GM18868 (cell line): ENCODE results near the gene NPL.

Experiments
- ATAC-seq: cut with Tn5 transposase; IDR thresholded peaks from one replicate; pipeline ENCODE4 v1.9.1; 2021; ENCODE audit warnings: mild to moderate bottlenecking, moderate library complexity; ENCODE audit not compliant: unreplicated experiment

The NPL gene

DNA sequence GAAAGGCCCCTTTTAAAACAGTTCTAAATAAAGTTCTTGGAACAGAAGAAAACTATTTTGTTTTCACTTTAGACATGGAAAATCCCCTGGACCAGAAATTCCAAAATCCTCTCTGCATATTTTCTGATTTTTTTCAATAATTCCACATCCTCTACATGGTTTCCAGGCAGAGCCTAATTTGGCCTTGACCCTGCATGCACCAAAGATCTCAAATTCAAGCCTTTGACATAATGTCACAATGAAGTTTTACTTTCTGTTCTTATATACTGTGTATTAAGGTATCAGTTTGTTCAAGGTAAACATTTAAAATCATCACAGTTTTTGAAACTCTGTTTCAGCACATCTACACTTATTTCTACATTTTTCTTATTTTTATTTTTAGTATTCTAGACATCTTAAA, 12.2 kb upstream of the NPL start:
- no peak for ATAC-seq

DNA sequence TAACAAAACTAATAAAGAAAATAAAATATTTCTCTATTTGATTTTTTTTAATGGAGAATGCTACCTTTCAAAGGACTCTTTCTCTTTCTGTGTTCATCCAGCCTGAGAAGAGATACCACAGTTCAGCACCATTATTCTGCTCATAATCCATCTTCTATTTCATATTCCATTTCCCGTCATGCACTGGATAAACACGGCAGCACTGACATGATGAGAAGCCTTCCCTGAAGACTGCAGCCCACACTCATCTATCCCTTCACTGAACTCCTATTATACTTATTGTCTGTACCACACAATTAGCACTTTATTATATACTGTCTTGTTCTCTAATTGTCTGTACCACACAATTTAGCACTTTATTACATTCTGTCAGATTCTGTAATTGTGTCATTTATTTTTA, 10.7 kb upstream of the NPL start:
- no peak for ATAC-seq

DNA sequence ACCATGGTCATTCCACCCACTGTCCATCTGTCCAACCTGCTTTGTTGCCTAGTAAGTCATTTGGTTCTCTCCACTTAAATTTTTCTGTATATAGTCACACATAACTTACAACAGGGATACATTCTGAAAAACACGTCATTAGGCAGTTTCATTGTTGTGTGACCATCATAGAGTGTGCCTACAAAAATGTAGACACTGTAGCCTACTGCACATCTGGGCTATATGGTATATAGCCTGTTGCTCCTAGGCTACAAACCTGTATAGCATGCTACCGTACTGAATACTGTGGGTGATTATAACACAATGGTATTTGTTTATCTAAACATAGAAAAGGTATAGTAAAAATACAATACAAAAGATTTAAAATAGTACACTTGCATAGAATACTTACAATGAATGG, 10.0 kb upstream of the NPL start:
- ATAC-seq = no peak

DNA sequence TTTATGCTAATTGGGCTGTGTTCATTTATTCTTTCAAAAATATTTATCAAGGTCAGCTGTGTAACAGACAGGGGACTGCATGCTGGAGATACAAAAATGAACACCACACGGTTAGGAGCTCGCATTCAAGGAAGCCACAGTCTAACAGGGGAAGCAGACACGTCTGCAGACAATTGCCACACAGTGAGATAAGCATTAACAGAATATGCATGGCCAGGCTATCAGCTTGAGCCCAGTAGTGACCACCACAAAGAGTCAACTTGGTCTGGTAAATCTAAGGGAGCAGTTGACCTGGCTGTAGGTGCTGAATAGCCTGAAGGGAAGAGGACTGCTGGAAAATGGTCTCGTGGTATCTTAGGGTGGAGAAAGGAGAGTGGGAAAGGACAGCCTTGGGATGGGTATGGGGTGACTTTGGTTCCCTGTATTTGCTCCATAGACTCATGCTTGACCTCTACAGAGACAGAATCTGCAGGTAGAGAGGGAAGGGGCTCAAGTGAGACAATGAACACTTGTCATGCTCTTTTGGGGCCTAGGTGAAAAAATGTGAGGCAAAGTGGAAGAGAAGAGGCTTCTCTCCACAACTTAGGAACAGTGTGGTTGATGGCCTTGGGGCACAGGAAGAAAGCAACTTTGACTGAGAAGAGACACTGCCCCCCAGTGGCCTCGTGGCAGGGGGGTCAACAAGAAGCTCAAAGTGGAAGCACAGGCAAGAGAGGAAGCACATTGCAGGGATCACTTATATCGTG, 7.6 kb upstream of the NPL start:
- no peak for ATAC-seq

DNA sequence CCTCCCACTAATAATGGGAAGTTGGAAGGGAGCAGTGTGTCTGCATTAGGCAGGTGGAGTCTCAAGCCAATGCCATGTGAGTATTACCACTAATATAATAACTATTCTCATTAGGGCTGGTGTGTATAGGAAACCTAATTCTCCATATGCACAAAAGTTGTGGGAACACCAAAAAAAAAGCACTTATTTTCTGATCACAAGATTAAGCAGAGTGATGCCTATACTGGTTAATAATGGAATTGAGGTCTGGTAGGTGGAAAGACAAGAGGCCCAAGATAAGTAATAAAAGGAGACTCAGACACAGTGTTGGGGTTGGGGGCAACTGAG, 7.0 kb upstream of the NPL start:
- ATAC-seq = no peak

DNA sequence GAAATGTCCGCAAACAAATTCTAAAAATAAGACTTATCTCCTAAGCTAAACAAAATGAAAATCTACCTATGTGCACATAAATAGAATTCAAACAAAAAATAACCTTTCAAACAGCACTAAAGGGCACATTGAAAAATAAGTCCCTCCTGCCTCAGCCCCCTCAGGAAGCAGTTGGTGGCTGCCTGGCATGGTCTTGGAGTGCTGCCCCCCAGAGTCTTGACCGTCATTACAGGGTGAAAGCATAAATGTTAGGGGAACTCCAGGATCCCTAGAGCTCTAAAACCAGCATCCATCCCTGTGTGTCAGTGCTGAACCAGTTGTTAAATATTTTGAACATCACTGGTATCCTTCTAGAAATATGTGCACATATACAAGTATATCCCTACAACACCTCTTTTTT, 6.5 kb upstream of the NPL start:
- ATAC-seq = no peak

DNA sequence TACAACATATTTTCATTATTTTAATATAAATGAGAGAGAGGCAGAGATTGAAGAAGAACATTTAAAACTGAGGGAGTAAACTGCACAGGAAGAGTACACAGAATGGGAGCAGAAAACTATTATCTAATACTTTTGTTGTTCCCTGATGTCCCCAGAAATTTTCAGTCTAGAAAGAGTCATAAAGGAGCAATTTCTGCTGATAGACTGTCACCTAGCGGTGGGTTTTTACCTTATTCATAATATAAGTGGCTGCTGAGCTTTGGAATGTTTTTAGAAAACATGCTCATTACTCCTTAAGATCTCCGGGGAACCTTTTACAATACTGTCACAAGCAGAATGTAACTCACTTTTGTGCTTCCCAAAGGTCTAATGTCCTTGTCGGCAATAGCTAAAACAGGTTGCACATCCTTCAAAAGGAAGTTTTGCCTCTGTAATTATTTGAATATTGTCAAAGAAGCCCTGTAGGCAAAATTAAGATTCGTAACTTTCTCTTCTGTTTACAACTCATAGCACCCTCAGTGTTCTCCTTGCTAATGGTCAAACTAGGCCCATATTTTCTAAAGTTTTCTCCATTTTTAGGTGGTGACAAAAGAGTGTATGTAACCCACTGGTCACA, 4.9 kb upstream of the NPL start:
- ATAC-seq = no peak

DNA sequence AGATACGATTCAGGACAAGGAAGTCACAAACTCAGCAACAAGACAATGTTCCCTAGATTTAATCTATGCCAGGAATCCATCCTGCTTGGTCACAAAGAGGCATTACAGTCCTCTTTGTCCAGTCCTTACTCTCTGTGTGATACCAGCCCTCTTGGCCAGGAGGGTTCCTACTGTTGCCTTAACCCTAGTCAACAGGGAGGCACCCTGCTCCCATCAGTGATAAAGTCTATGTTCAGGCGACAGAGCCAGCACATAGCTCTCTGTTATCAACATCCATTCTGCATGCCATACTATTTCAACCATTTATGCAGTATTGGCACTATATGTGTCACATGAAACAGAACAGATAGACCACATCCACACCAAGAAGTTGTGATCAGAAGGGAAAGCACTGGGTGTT, 4.4 kb upstream of the NPL start:
- ATAC-seq = no peak

DNA sequence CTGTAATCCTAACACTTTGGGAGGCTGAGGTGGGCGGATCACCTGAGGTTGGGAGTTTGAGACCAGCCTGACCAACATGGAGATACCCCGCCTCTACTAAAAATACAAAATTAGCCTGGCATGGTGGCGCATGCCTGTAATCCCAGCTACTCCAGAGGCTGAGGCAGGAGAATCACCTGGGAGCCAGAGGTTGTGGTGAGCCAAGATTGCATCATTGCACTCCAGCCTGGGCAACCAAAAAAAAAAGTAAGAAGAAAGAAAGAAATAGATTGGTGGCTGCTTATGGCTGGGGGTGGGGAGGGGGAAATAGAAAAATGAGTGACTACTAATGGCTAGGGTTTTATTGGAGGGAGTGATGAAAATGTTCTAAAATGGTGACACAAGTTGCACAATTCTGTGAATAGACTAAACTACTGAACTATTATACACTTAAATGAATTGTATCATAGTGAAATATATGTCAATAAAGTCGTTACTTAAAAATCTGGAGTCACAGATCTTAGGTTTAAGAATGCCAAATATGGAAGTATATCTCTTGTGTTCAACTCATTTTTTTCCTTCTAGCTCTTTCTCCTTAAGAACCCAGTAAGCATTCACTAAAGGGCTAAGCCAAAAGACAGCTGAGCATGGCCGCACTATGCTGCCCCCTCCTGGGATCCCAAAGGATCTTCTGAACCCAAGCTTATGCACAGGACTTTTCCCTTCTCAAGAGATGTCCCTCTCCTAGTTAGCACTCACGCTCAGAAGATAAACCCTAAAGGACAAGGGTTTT, 3.2 kb upstream of the NPL start:
- no peak for ATAC-seq

DNA sequence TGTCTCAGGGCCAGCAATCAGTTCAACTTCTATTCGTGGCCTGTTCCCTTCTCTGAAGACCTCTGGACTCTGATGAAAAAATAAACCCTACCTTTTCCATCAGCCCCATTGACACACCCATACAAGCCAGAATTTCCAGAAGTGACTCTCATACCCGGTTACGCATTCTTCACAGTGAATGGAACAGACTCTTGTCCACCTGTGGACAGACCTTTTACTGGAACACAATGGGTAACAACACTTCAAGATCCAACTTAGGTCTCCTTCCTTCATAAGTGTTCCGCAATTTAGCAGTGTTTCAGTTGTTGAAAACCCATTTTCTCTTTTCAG, 2.6 kb upstream of the NPL start:
- no peak for ATAC-seq

DNA sequence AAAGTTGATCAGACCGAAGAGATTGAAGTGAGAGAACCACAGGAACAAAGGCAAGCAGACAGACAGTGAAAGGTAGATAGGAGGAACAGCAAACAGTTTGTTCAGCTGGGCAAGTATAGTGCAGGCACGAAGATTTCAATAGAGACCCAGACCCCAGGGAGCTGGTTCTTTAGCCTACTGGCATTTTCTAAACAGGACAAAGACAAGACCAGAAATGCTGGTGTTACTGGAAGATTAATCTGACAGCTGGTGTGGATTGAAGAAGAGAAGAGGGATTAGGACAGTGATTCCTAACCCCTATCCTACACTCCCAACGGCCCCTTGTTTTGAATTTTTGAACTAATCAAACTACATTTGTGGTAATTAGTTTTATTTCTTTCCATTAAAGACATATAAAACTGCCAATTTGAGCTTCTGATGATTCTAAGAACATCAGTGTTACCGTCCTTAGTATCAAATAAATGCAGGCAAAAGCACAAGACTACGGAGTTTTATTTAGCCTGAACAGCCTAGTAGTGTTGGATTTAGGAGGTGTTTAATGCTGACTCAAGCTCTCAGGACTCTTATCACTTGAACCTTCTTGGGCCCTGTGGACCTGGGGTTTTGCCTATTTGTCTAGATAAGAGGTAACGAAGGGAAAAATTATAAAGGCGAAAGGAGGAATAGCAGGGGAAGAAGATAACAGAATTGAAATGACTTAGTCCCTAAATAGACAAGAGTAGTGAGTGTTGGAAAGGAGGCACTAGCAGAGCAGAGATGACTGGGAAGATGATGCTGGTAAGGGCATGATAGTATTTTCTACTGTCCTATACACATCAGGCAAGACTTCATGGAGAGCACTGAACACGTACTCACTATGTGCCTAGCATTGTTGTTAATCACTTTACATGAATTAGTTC, 2.0 kb downstream of the NPL start:
- no peak for ATAC-seq

DNA sequence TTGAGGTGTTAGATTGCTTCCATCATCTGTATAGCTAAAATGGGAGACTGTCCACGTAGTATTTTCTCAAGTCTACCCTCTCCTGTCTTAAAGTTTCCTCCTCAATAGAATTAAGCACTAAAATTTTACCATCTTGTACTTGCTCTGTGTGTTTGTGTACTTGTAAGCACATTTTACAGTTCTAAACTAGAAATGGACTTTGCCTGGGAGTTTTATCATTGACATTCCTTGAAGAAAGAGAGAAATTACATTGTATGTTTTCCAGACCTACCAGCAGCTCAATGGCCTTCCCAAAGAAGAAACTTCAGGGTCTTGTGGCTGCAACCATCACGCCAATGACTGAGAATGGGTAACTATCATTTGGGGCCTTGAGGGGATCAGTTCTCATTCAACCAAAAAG, 4.5 kb downstream of the NPL start:
- no peak for ATAC-seq

DNA sequence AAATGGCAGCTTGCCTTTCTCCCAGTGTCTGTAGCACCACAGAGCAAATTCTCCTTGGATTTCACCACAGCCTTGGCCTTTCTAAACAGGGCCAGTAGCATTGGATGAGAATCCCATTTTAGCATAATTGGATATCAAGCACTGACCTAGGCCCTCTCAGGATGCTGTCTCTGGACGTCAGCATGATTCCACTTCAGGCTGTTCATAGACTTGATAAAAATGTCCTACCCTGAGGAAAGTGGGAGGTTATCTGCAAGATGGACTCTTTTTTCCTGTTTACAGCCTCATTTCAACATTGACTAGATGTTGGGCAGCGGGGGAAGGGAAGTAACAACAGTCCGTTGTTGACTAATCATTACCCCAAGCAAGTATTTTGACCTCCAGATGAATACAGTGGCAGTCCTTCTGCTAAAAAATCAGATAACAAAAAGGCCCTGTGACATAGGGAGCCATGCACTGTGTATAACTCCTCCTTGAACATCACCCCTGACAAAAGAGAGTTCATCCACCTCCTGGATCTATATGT, 5.2 kb downstream of the NPL start:
- ATAC-seq = no peak

DNA sequence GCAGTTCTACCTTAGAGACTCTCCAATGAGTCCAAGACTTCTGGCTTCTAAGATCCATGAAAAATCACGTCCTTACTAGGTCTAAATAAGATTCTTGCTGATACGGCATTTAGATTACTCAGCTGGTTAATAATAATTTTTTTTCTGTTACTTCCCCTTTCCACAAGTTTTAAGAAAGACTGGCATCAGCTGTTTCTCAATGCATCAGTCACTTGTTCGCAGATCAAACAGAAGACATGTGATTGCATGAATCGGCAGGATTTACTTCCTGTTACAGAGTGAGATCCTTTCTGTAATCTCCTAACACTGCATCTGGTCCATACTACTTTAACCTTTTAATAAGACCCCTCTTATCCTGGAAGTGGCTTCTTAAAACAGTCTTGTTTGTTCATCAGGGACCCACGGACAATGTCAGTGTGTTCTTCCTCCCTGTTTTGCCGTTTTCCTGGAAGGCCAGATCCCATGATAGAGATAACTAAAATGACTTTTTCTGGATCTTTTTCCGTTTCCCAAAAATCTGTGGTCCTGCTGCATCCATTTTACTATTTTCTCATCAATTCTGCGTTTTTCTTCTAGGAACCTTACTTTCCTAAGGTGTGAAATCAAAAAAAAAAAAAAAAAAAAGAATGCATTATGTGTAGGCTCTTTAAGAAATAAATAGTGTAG, 6.1 kb downstream of the NPL start:
- no peak for ATAC-seq

DNA sequence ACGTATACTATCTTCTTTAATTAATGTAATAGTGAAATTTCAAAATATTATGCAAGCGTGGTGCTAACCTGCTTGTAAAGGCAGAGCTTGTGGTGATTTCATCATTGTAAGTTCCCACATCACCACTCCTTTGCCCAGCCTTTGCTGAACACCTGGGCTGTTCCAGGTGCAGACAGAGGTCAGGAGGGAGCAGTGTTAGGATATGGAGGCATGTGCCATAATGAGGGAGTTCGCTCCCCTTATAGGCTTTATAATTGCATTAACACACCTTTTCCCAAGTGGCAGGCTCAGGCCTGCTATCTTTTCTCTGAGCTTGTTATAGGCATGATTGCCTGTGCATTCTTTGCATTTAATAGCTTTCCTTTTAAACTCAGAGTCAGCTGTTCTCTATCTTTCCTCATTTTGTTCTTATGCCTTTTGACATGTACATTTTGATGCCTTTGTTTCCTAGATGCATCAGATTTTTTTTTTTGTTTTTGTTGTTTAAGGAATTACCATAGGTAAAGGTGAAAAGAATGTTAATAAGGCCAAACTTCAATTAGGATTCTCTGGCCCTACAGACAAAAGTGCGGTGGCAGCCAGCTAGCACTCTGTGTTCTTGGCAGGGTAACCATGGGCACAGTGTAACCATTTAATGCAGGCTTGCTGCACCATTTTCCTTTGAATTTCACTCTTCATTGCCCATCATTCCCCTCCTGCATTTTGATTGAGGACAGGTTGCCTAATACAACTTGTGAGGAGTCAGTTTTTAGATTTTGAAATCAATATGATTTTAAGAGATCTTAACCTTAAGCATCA, 12.6 kb downstream of the NPL start:
- ATAC-seq = no peak

DNA sequence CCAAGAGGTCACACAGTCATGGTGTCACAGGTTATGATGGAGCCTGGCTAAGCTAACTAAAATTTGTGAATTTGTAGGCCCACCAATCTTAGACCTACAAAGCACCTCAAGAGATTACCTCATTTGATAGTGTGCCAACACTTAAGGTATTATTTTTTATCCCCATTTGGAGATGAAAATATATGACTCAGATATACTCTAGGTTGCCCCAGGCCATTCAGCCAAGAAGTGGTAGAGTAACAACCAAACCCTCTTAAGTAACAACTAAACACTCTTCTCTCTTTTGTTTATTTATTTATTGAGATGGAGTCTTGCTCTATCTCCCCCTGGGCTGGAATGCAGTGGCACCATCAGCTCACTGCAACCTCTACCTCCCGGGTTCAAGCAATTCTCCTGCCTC, 14.3 kb downstream of the NPL start:
- no peak for ATAC-seq

DNA sequence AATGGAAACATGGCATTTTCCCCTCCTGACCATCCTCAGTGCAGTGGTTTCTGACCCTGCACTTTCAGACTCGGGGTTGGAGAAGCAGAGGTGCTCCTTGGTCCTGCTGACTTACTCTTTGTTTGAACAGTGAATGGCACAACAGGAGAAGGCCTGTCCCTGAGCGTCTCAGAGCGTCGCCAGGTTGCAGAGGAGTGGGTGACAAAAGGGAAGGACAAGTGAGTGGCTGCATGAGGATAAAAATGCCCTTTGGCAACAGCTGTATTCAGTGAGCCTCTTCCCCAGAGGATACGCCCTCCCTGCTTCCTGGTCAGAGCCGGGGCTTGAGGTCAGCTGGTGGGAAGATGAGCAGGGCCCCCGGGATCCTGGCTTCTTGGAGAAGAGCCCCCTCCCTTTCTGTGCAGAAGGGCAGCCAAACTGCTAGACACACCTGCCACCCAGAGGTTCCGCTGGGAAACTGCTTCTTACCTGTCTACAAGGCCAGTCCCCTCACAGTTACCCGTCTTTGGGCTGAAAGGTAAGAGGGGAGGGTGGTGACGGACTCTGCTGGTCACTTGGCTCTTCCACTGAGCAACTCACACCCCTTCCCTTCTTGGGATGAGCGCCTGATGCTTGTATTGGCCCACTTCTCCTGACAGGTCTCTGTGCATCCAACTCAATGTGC, 16.6 kb downstream of the NPL start:
- ATAC-seq = no peak

DNA sequence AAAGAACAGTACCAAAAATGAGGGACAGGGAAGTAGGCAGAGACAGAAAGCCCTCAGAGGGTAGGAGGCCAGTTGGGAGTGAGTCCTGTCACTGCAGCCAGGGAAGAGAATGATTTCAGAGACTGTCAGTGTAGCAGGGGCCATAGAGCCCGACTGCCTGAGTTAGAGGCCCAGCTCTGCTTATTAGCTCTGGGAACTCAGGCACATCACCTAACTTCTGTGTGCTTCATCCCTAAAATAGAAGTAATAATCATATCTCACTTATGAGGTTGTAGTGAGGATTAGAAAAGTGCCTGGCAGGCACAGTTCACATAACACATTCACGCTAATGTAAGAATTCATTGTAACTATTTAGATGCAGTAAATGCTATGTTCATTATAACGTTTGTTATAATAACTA, 18.3 kb downstream of the NPL start:
- no peak for ATAC-seq

DNA sequence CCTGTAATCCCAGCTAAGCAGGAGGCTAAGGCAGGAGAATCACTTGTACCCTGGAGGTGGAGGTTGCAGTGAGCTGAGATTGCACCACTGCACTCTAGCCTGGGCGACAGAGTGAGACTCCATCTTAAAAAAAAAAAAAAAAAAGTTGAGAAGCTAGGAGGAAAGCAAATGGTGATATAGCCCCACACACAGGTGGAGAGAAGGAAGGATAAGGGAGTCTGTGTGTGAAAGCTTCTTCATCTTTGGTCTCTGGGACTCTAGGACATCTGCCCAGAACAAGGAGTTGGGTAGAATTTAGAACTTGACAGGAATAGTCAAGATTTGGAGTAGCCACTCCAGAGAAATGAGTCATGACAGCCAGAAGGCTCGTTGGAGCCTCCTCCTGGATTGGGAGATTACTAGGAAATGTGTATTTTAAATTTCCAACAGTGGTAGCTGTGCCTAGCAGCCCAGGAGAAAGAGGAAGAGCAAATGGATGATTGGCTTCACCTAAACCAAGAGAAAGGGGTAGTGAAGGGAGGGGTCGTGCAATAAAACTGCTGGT, 19.9 kb downstream of the NPL start:
- ATAC-seq = no peak
